Fibroblast of upper back skin (primary cell): ENCODE data around the gene SLC6A17.

Experiments used
- DNase-seq: peaks from one replicate; pipeline ENCODE4 v3.0.0-alpha.2; 2013

The SLC6A17 gene

GRCh38 chr1:110150330-110151174 is at the start of gene SLC6A17:
TSS of gene SLC6A17 (plus strand) at chr1:110150494. CDS start at chr1:110166930, 16,436 bp downstream.
- DNase-seq, result peak; percentile 31

- peak; percentile 14 for DNase-seq
Observed at GRCh38 chr1:110102081-110102480, 48.2 kb upstream of the SLC6A17 start.

- DNase-seq, result peak; percentile 67
Observed at GRCh38 chr1:110106013-110106941, 44.0 kb upstream of the SLC6A17 start.

GRCh38 chr1:110107867-110108469 is 42.3 kb upstream of the SLC6A17 start:
- no peak for DNase-seq

- no peak for DNase-seq
Observed at GRCh38 chr1:110111081-110111480, 39.2 kb upstream of the SLC6A17 start.

GRCh38 chr1:110112143-110112542 is 38.2 kb upstream of the SLC6A17 start, which contains the start of gene UBL4B:
TSS of gene UBL4B (plus strand) at chr1:110112443. CDS start at chr1:110112535, 92 bp downstream.
- DNase-seq, result no peak

- DNase-seq, result no peak
Observed at GRCh38 chr1:110112656-110113055, 37.6 kb upstream of the SLC6A17 start.

- no peak for DNase-seq
Observed at GRCh38 chr1:110113551-110113950, 36.7 kb upstream of the SLC6A17 start.

GRCh38 chr1:110114173-110114572 is 36.1 kb upstream of the SLC6A17 start:
- no peak for DNase-seq

- DNase-seq, result no peak
Observed at GRCh38 chr1:110114784-110115183, 35.5 kb upstream of the SLC6A17 start.

- no peak for DNase-seq
Observed at GRCh38 chr1:110118636-110119396, 31.5 kb upstream of the SLC6A17 start.

GRCh38 chr1:110119843-110120242 is 30.5 kb upstream of the SLC6A17 start:
- DNase-seq, result no peak

GRCh38 chr1:110120960-110121561 is 29.2 kb upstream of the SLC6A17 start:
- DNase-seq, result no peak

- DNase-seq, result peak; percentile 47
Observed at GRCh38 chr1:110123224-110123623, 27.1 kb upstream of the SLC6A17 start.

GRCh38 chr1:110125810-110126209 is 24.5 kb upstream of the SLC6A17 start:
- DNase-seq, result no peak

GRCh38 chr1:110130113-110130591 is 20.1 kb upstream of the SLC6A17 start:
- DNase-seq, result no peak

- DNase-seq, result no peak
Observed at GRCh38 chr1:110130989-110131388, 19.3 kb upstream of the SLC6A17 start.

- no peak for DNase-seq
Observed at GRCh38 chr1:110132682-110133081, 17.6 kb upstream of the SLC6A17 start.

GRCh38 chr1:110133436-110133835 is 16.9 kb upstream of the SLC6A17 start:
- peak; percentile 56 for DNase-seq

- no peak for DNase-seq
Observed at GRCh38 chr1:110134050-110134595, 16.2 kb upstream of the SLC6A17 start.

- DNase-seq, result no peak
Observed at GRCh38 chr1:110135246-110135645, 15.0 kb upstream of the SLC6A17 start.
